Vagina (tissue), 2 donors: ENCODE results near the gene SIDT2. TPM values are rescaled to one million over a fixed set of nuclear protein-coding genes. Genes with fewer than 3 reads are reported as not detected.
A peak's percentile ranks its signal among the peaks of the same experiment; 100 is the strongest.

Source experiments
- DNase-seq, 2 donors: peaks; one replicate each; pipeline ENCODE4 v3.0.0-alpha.2; 2017; ENCODE audit errors: extremely low spot score in 2 of 2
- H3K27ac ChIP-seq: fragments of 200-600 bp; sonication (generic); one replicate; pipeline ENCODE4 v1.5.1; 2019
- H3K27me3 ChIP-seq: fragments of 200-600 bp; sonication (generic); one replicate; pipeline ENCODE4 v1.5.1; 2019
- H3K36me3 ChIP-seq, 2 donors: fragments of 200-600 bp; sonication (generic); one replicate each; pipeline ENCODE4 v1.5.1; 2017 to 2019
- H3K4me1 ChIP-seq: fragments of 200-600 bp; sonication (generic); one replicate; pipeline ENCODE4 v1.5.1; 2019
- H3K4me3 ChIP-seq, 2 donors: fragments of 200-600 bp; sonication (generic); 1 replicate in 1 of 2; 2 replicates in 1 of 2; pipeline ENCODE4 v1.5.1; 2016 to 2019
- H3K9me3 ChIP-seq: fragments of 200-600 bp; sonication (generic); one replicate; pipeline ENCODE4 v1.5.1; 2019
- CTCF ChIP-seq, 3 experiments: fragments of 450-650 bp in 2 of 3; fragments of 200-600 bp in 1 of 3; sonication (generic) in 1 of 3; IDR thresholded peaks; one replicate each; pipeline ENCODE4 v1.5.1; 2017 to 2019; ENCODE audit warnings: antibody characterized with exemption in 3 of 3, mild to moderate bottlenecking in 2 of 3, moderate library complexity in 2 of 3
- POLR2A ChIP-seq, 2 donors: fragments of 450-650 bp; IDR thresholded peaks; one replicate each; pipeline ENCODE4 v1.6.1; 2017; ENCODE audit warnings: antibody characterized with exemption in 2 of 2, mild to moderate bottlenecking in 2 of 2, moderate library complexity in 2 of 2
- POLR2AphosphoS5 ChIP-seq, 2 donors: sonication (generic); formaldehyde crosslinking; IDR thresholded peaks; one replicate each; pipeline ENCODE4 v1.9.0; 2017; ENCODE audit warnings: antibody characterized with exemption in 2 of 2, mild to moderate bottlenecking in 2 of 2, low read depth in 1 of 2; ENCODE audit not compliant: insufficient read depth in 1 of 2
- intact Hi-C: fragments of 100-400 bp; cut with DNase I; formaldehyde crosslinking; loops from one replicate; pipeline ENCODE4 v1.15.1; 2023
- total RNA-seq: library from RNA; depleted of rRNA; stranded (reverse); fragments of >200 nt; gene quantifications from one replicate; pipeline ENCODE4 v1.2.3, GENCODE V29; 2016

The SIDT2 gene
- total RNA-seq, 1 donor from 2014 or later: 24.8 TPM

GRCh38 chr11:117229411-117229810 is 50.9 kb downstream of the SIDT2 start:
- Histone ChIP-seq H3K27me3 (no peaks in the 10 kb centered on the region), H3K9me3 (no peaks in the 10 kb centered on the region), H3K27ac (no peak overlapping the region), H3K4me1 (peaks cover 34% of the 10 kb centered on the region), H3K4me3 (no peak overlapping the region), H3K36me3 (peaks cover 0 to 26% of the 10 kb centered on the region in 2 donors)
- TF ChIP-seq CTCF (IDR thresholded peaks at IDR 0.05): no peak
- TF ChIP-seq POLR2A (IDR thresholded peaks at IDR 0.05): no peak
- TF ChIP-seq POLR2AphosphoS5 (IDR thresholded peaks at IDR 0.05; ENCODE audit: insufficient read depth in 1 of 2, low read depth in 1 of 2): no peak
- intact Hi-C loops: loop anchor here (10.0 kb wide), 2 partner anchors 55 to 125 kb away; partner anchors contain the start of gene SIDT2
- DNase-seq: no peak

DNA sequence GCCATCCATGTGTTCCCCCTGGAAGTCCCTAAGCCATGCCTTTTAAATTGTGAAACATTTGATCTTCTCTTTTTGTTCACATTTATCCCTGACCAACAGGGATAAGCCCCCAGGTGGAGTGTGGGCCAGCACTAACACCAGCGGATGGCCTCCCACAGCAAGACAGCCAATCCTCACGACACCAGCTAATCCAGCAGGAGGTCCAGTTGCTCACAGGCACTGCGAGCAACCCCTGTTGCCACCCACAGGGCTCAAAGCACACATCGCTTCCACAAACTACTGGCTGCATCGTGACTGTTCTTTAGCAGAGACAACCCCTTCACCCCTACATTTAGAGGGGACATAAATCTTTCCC is 51.4 kb downstream of the SIDT2 start:
- DNase-seq: no peak
- Histone ChIP-seq H3K4me1 (peaks cover 36% of the 10 kb centered on the region), H3K9me3 (no peaks in the 10 kb centered on the region), H3K4me3 (no peak overlapping the region), H3K36me3 (peaks cover 0 to 26% of the 10 kb centered on the region in 2 donors), H3K27ac (no peak overlapping the region), H3K27me3 (no peaks in the 10 kb centered on the region)
- intact Hi-C loops: loop anchor here (5.0 to 10.0 kb wide), 3 partner anchors 55 to 125 kb away; partner anchors contain the start of genes BACE1 and SIDT2
- TF ChIP-seq POLR2A (IDR thresholded peaks at IDR 0.05) (no peak), POLR2AphosphoS5 (IDR thresholded peaks at IDR 0.05; ENCODE audit: insufficient read depth in 1 of 2, low read depth in 1 of 2) (no peak), CTCF (IDR thresholded peaks at IDR 0.05) (no peak)

DNA sequence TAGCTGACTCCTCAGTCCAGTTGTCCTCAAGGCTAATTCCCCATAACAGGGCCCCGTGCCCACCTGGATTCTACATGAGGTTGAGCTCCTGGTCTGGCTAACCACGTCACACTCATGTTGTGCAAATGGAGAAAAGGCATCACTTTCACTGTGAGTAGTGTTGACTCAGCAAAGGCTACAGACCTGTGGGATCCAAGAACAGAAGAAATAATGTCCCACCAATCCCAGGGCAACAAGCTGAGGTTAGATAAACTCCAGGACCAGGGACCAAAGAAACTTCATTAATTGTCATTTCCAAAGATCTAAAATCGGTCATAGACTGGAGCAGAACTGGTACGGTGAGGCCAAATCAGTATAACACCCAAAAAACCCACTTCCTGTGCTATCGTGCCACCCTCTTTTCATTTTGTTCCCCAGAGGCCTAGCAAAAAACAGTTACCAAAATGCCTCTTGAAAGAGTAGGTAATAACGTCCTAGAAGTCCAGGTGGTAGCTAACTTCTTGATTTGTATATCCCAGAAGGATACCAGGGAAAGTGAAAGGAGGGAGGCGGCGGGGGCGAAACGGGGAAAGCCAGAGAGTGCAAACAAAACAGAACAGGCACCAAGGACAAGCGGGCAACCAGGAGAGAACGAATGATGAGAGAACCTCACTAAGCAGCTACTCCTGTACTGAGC is 51.9 kb downstream of the SIDT2 start:
- peaks cover 36% of the 10 kb centered on the region for H3K4me1 ChIP-seq
- DNase-seq: no peak
- intact Hi-C loops: loop anchor here (5.0 kb wide), 1 partner anchor 87 kb away; the partner anchor contains the start of gene BACE1

DNA sequence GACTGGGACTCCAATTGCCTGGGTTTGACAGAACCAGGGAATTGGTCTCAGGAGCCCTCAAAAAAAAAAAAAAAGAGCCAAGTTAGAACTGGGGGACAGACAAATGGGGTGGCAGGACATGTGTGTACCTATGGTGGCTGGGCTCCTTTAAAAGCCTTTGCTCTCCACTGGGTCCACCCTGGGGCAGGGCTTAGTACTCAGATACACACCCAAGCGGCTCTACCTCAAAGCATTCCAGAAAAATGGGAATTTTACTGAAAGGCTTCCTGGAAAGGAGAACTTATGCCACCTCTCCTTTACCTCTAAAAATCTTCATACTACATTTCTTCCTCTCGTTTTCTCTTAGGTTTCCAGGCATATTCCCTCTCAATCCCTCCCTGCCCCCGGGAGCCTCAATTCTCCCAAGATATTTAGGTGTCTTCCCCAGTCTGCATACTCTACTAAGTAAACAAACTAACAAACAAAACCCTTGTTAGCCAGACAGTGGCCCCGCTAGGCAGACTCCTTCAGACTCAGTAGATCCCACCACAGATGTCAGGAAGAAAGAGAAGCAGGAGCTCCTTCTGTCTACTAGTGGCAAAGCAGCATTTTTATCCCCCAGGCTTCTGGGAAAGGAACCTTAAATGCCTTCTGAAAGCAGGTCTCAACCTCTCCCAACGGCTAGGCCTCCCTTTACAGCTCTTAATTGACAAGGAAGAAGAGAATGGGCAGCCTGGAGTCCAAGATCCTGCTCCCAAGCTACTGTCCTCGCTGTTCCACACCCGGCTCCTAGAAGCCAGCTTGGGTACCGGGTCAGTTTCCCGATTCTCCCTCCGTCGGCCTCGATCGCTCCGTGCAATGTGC is 52.7 kb downstream of the SIDT2 start:
- TF ChIP-seq POLR2AphosphoS5 (IDR thresholded peaks at IDR 0.05; ENCODE audit: insufficient read depth in 1 of 2, low read depth in 1 of 2) (no peak), POLR2A (IDR thresholded peaks at IDR 0.05) (no peak), CTCF (IDR thresholded peaks at IDR 0.05) (no peak)

More for the DNA sequence above, 51.9 kb downstream of the SIDT2 start:
- no peak overlapping the region for H3K4me3 ChIP-seq
- no peak overlapping the region for H3K27ac ChIP-seq
- TF ChIP-seq POLR2A (IDR thresholded peaks at IDR 0.05) (no peak), POLR2AphosphoS5 (IDR thresholded peaks at IDR 0.05; ENCODE audit: insufficient read depth in 1 of 2, low read depth in 1 of 2) (no peak), CTCF (IDR thresholded peaks at IDR 0.05) (no peak)
- H3K36me3 ChIP-seq: peaks cover 0 to 26% of the 10 kb centered on the region in 2 donors
- H3K9me3 ChIP-seq: no peaks in the 10 kb centered on the region
- H3K27me3 ChIP-seq: no peaks in the 10 kb centered on the region

More for the DNA sequence above, 52.7 kb downstream of the SIDT2 start:
- no peak for DNase-seq
- no peaks in the 10 kb centered on the region for H3K27me3 ChIP-seq
- H3K36me3 ChIP-seq: peaks cover 0 to 26% of the 10 kb centered on the region in 2 donors
- peak overlapping the region; percentile 87 to 99 for H3K4me3 ChIP-seq
- H3K9me3 ChIP-seq: no peaks in the 10 kb centered on the region
- peak overlapping the region; percentile 88 for H3K27ac ChIP-seq
- H3K4me1 ChIP-seq: peaks cover 36% of the 10 kb centered on the region
- intact Hi-C loops: loop anchor here (5.0 kb wide), 1 partner anchor 86 kb away; the partner anchor contains the start of gene BACE1
